ENCODE data around the gene IL17RE. TPM values are rescaled to one million over a fixed set of nuclear protein-coding genes. Genes with fewer than 3 reads are reported as not detected.
A peak's percentile ranks its signal among the peaks of the same experiment; 100 is the strongest.

IL17RE gene
- total and polyA plus RNA-seq, 7 donors = 0.07 to 1.1 (median 0.75) TPM

DNA sequence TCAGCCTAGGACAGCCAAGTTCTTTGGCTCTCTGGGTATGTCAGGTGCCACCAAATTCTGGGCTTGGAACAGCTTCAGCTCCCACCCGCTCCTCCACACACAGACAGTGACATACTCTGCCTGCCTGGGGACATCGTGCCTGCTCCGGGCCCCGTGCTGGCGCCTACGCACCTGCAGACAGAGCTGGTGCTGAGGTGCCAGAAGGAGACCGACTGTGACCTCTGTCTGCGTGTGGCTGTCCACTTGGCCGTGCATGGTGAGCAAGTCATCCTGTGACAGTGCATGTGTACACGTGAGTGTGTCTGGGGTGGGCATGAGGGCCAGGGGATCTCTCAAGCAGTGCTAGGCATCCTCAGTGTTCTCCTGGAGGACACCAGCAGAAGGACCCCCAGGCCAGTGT is 15.2 kb downstream of the IL17RE start:
- intact Hi-C loops (cut with DNase I) = loop anchor here in 1 of 2 donors (10.0 kb wide), 1 partner anchor 53 kb away; no protein-coding TSS in a partner anchor
- 53 to 70% (median 58%) methylated on average over 10 of the region's 10 CpGs for WGBS, 3 donors
- TF ChIP-seq, protein P1, sequence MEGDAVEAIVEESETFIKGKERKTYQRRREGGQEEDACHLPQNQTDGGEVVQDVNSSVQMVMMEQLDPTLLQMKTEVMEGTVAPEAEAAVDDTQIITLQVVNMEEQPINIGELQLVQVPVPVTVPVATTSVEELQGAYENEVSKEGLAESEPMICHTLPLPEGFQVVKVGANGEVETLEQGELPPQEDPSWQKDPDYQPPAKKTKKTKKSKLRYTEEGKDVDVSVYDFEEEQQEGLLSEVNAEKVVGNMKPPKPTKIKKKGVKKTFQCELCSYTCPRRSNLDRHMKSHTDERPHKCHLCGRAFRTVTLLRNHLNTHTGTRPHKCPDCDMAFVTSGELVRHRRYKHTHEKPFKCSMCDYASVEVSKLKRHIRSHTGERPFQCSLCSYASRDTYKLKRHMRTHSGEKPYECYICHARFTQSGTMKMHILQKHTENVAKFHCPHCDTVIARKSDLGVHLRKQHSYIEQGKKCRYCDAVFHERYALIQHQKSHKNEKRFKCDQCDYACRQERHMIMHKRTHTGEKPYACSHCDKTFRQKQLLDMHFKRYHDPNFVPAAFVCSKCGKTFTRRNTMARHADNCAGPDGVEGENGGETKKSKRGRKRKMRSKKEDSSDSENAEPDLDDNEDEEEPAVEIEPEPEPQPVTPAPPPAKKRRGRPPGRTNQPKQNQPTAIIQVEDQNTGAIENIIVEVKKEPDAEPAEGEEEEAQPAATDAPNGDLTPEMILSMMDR (IDR thresholded peaks at IDR 0.05) = no peak

DNA sequence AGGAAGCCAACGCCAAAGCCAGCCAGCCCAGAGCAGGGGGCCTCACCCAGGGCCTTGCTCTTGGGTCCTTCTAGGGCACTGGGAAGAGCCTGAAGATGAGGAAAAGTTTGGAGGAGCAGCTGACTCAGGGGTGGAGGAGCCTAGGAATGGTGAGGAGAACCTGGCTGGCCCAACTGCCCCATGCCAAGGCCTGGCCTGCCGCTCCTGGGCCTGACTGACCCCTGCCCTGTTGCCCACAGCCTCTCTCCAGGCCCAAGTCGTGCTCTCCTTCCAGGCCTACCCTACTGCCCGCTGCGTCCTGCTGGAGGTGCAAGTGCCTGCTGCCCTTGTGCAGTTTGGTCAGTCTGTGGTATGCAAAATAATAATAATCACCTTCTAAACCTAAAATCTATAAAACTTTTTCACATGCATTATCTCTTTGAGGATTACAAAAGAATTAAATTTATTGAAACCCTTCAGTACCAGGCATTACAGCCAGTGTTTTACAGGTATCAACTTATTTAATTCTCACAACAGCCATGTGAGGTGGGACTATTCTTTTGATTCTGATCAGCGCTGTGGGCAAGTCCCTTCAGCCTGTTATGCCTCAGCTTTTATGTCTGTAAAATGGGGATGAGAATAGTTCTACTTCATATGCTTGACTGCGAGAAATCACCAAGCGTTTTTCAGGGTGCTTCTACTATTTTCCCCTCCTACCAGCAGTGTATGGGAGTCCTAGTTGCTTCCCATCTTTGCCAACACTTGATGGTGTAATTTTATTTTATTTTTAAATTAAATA is 15.8 kb downstream of the IL17RE start:
- Histone ChIP-seq H3K4me3 (peak overlapping the region; percentile 80), H3K36me3 (ENCODE audit: insufficient read depth in 1 of 2, low read depth in 1 of 2) (peaks cover 0 to 11% of the 10 kb centered on the region in 2 donors), H3K27ac (peak overlapping the region; percentile 5), H3K4me1 (peaks cover 12% of the 10 kb centered on the region), H3K9me3 (no peaks in the 10 kb centered on the region), H3K27me3 (ENCODE audit: insufficient read depth in 3 of 3, low read length in 2 of 3) (no peaks in the 10 kb centered on the region)
- DNase-seq (no peak), ATAC-seq (no peak)
- intact Hi-C loops (cut with DNase I) = loop anchor here in 1 of 2 donors (10.0 kb wide), 1 partner anchor 54 kb away; no protein-coding TSS in a partner anchor
- TF ChIP-seq, protein P1 (IDR thresholded peaks at IDR 0.05) = no peak
- 92 to 97% (median 94%) methylated on average over 8 of the region's 8 CpGs for WGBS, 3 donors

More for the DNA sequence above, 15.2 kb downstream of the IL17RE start:
- Histone ChIP-seq H3K27me3 (ENCODE audit: insufficient read depth in 3 of 3, low read length in 2 of 3) (no peaks in the 10 kb centered on the region), H3K4me1 (peaks cover 12% of the 10 kb centered on the region), H3K9me3 (no peaks in the 10 kb centered on the region), H3K4me3 (peak overlapping the region; percentile 80), H3K27ac (peak overlapping the region; percentile 81), H3K36me3 (ENCODE audit: insufficient read depth in 1 of 2, low read depth in 1 of 2) (peaks cover 0 to 11% of the 10 kb centered on the region in 2 donors)
- ATAC-seq (peak in 2 of 4 donors; percentile 5 to 17), DNase-seq (peak in 1 of 2 donors; percentile 62)

DNA sequence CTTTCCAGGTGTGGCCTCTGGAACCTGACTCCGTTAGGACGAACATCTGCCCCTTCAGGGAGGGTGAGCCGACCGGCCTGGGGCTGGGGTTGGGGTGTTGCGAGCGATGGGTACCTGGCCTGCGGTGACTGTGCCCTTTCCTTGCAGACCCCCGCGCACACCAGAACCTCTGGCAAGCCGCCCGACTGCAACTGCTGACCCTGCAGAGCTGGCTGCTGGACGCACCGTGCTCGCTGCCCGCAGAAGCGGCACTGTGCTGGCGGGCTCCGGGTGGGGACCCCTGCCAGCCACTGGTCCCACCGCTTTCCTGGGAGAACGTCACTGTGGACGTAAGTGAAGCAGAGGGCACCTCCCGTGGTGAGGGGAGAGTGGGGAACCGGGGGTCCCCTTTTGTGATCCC is 25.5 kb downstream of the IL17RE start:
- intact Hi-C loops (cut with DNase I) = no loop called here
- ATAC-seq = no peak
- no peak for DNase-seq
- 94 to 95% (median 94%) methylated on average over 21 to 23 of the region's 23 CpGs for WGBS, 3 donors
- no peak overlapping the region for H3K27ac ChIP-seq
- H3K36me3 ChIP-seq (ENCODE audit: insufficient read depth in 1 of 2, low read depth in 1 of 2) = peaks cover 0 to 33% of the 10 kb centered on the region in 2 donors
- no peak overlapping the region for H3K4me3 ChIP-seq
- TF ChIP-seq, protein P1 (IDR thresholded peaks at IDR 0.05) = no peak
- H3K27me3 ChIP-seq (ENCODE audit: insufficient read depth in 3 of 3, low read length in 2 of 3) = no peaks in the 10 kb centered on the region
- no peaks in the 10 kb centered on the region for H3K9me3 ChIP-seq
- H3K4me1 ChIP-seq = no peaks in the 10 kb centered on the region

GRCh38 chr3:9930804-9931418 is 28.3 kb downstream of the IL17RE start:
- Histone ChIP-seq H3K4me3 (no peak overlapping the region), H3K27me3 (ENCODE audit: insufficient read depth in 3 of 3, low read length in 2 of 3) (no peaks in the 10 kb centered on the region), H3K4me1 (peaks cover 15% of the 10 kb centered on the region), H3K27ac (no peak overlapping the region), H3K36me3 (ENCODE audit: insufficient read depth in 1 of 2, low read depth in 1 of 2) (peaks cover 0 to 32% of the 10 kb centered on the region in 2 donors), H3K9me3 (no peaks in the 10 kb centered on the region)
- 94 to 97% (median 96%) methylated on average over 4 of the region's 4 CpGs for WGBS, 3 donors
- intact Hi-C loops (cut with DNase I) = loop anchor here in 1 of 2 donors (10.0 kb wide), 1 partner anchor 294 kb away; no protein-coding TSS in a partner anchor
- ATAC-seq = no peak
- TF ChIP-seq, protein P1 (IDR thresholded peaks at IDR 0.05) = no peak
- no peak for DNase-seq

All from psoas muscle (tissue), 8 donors.